Lung microvascular endothelial cell (primary cell): ENCODE data around the gene RET. TPM values are rescaled to one million over a fixed set of nuclear protein-coding genes. Genes with fewer than 3 reads are reported as not detected.
"Not testable (repeated sequence)": the region's sequence is repeated elsewhere in the genome, so short reads cannot be mapped to it uniquely, and the experiment has no call there.

Source experiments
- DNase-seq, 2 donors: peaks; one replicate each; pipeline versions ENCODE4 v3.0.0 to v3.0.0-alpha.2; 2010; ENCODE audit warnings: low read depth in 2 of 2
- total RNA-seq: library from RNA; depleted of rRNA; stranded (reverse); fragments of >200 nt; gene quantifications from 2 replicates; pipeline ENCODE4 v1.2.1, GENCODE V29; 2014

RET gene
- total RNA-seq, 1 donor from 2014 or later = 6.5 TPM

DNA sequence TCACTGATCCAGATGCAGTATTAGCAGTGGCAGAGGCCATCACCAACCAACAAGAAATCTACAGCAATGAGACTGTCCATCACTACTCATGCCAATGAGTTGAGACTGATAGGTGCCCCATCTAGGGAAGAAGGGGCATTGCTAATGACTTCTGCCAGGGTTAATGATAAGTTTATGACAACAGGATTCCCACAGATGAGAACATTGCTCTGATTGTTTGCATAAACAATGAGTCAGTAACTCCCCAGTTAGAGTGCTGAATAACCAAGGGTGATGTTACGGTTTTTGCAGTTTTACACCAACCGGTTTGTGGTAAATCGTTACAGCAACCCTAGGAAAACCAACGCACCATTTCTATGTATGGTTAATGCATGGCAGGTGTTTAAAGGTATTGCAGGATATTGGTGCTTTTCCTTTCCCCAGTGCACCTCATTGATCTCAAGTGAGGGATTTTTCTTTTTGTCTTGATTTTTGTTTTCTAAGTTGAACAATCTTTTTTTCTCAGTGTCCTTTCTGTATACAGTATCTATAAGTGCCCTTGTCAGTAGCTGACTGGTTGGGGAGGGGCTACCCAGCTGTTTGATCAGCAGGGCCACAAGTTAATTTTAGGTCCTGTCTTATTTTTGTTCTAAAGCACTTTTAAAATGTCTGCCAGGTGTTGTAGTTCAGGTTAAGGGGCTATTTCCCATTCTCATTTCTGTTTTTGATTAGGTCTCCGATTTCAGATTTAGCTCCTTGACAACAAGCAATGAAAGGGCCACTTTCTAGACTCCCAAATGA is 57.4 kb downstream of the RET start:
- DNase-seq = no peak

DNA sequence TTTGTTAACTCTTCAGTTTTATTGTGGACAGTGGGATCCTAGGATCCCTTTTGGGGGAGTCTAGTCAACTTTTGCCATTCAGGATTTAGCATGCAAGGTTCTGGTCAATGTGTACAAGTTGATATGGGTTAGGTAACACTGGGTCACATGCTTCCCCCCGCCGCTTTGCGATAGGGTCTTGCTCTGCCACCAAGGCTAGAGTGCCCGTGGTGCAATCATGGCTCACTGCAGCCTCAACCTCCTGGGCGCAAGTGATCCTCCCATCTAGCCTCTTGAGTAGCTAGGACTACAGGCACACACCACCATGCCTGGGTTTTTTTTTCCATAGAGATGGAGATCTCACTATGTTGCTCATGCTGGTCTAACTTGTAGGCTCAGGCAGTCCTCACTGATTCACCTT is 58.2 kb downstream of the RET start:
- no peak for DNase-seq

DNA sequence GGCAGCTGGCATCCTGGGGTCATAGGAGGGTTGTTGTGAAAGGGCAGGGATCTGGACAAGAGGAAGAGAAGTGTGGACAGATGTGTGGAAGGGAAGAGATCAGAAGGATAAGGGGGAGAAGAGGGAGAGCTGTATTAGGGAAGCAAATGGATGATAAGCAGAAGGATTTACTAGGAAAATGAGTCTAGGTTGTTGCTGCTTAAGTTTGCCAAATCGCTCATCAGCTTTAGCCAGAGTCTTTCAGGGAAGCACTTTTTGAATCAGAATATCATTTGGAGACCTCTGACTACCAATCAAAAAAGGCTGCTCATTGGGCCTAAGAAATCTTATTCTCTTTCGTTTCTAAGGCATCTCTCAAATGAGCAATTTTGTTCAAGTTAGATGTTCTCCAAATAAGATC is 58.8 kb downstream of the RET start:
- DNase-seq = no peak

DNA sequence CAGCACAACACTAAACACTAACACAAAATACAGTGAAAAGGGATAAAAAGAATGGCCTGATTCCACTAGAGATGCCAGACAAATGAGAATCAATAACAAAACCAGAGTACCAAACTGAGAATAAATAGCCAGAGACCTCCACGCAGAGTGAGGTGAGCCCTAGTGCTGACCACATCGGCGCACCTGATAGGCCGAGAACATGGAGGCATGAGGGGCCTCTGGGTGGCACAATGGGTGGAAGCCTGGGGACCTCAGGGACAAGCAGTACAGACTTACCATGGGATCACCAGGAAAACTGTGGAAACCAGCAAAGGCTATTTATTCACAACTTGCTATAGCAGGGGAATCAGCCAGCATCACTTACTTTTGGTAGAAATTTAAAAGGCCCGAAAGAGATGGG is 59.6 kb downstream of the RET start:
- no peak for DNase-seq

DNA sequence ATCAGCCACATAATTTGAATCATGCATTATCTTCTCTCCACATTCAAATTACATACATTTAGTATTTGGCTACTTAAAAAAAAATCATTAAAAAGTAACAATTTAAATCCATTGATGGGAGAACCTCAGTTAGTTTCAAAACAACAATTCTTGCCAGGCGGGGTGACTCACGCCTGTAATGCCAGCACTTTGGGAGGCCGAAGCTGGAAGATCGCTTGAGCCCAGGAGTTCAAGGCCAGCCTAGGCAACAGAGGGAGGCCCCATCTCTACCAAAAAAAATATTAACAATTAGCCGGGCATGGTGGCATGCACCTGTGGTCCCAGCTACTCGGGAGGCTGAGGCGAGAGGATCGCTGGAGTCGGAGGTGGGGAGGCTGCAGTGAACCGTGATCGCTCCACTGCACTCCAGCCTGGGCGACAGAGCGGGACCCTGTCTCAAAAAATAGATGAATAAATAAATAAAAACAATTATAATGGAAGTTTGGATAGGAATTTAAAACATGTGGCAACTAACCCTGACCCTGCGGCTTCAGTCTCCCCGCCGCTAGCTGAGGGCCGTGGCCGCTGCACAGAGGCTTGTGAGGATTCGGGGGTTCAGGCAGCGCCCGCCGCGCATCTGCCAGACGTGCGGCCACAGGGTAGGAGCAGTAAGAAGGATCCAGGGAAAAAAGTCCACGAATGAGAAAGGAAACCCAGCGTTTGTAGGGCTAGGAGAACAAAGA is 60.3 kb downstream of the RET start:
- DNase-seq = no peak

DNA sequence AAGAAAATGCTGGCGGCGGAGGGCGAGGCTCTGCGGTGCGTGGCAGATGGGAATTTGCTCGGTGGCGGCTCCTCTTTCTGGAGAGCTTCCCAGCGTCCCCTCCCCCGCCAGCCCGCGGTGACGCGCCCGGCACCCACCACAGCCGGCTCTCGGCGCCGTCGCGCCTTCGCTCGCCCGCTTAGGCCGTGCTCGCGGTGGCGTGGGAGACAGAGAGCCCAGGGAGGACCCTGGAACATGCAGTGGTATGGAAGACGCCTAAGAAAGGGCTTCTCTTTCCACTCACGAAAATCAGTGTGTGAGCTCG is 60.8 kb downstream of the RET start:
- peak; percentile 45 to 47 for DNase-seq

DNA sequence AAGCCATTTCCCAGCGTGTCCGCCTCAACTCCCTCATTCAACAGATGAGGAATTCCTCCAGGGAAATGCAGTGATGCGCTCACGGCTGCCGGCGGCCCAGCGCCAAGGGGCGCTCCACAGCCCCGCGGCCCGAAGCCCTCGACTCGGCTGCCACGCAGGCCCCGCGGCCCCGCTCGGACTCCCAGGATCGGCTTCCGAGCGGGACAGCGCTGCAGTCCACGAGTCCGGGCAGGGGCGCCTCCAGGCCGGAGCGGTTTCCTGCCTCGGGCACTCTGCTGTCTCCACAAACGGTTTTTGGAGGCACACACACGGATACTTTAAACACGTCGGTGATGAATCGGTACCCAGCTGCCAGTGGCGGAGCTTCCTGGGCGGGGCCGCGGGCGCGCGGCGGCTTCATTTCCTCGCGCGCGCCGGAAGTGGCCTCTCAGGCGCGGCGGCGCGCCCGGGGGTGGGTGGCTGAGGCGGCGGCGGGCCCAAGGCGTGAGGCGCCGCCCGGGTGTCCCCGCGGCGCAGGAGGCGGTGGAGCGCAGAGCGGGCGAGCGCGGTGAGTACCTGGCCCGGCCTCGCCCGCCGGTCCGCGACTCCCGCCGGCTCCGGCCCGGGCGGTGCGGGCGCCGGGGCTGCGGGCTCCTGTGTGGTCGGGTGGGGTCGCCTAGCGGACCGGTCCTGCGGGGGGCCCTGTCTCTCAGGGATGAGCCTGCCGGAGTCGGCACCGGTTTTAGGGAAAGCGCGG is 61.3 kb downstream of the RET start, which contains the start of gene CSGALNACT2:
CSGALNACT2 (plus strand) TSS at position 425 of the 736 bp plus-strand sequence. CDS start 16,705 bp downstream, outside the sequence.
- peak; percentile 69 to 86 for DNase-seq

DNA sequence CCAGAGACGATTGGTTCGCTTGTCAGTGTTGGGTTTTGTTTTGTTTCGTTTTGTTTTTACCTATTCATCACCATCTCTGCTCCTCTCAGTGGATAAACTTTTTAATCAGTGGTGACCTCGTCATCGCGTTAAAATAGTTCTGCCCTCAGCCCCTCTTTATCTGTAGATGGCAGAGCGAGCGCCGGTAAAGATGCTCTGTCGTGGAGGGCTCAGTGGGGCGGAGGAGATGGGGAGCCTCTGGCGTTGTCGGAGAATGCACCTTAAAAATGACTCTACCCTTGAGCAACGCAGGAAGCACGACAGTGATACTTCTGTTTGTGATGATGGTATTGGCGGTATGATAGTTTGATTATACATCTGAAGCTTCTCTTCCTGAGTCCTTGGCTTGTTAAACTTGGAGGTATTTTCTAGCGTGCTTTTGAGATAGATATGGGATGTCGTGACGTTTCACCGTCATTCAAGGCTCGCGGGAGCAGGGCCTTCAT is 61.9 kb downstream of the RET start:
- DNase-seq = peak; percentile 40 to 55

DNA sequence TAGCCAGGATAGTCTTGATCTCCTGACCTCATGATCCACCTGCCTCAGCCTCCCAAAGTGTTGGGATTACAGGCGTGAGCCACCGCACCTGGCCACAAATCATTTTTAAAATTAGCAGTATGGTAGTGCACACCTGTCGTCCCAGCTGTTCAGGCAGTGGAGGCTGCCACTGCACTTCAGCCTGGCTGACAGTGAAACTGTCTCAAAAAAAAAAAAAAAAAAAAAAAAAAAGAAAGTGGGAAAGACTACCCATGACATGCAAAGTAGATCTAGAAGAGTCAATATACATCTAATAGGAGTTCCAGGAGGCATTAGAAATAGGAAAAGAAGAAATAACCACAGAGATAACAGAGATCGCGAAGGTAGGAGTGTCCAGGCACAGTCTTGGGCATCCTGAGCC is 64.6 kb downstream of the RET start:
- no peak for DNase-seq

DNA sequence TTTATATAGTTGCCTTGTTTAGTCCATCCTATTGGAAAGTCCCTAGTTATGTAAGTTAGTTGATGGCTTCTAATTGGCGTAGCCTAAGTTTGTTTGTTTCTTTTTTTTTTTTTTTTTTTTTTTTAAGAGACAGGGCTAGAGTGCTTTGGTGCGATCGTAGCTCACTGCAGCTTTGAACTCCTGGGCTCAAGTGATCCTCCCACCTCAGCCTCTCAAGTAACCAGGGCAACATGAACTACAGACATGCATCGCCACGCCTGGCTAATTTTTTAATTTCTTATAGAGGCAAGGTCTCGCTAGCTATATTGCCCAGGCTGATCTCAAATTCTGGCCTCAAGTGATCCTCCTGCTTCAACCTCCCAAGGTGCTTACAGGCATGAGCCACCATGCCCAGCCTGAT is 68.4 kb downstream of the RET start:
- no peak for DNase-seq

DNA sequence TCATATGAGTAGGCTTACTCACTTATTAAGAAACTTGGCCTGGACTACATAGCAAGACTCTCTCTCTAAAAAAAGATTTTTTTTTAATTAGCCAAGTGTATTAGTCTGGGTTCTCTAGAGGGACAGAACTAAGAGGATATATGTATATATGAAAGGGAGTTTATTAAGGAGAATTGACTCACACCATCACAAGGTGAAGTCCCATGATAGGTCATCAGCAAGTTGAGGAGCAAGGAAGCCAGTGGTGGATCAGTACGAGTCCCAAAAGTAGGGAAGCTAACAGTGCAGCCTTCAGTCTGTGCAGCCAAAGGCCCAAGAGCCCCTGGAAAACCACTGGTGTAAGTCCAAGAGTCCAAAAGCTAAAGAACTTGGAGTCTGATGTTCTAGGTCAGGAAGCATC is 69.1 kb downstream of the RET start:
- DNase-seq = not testable (repeated sequence)

DNA sequence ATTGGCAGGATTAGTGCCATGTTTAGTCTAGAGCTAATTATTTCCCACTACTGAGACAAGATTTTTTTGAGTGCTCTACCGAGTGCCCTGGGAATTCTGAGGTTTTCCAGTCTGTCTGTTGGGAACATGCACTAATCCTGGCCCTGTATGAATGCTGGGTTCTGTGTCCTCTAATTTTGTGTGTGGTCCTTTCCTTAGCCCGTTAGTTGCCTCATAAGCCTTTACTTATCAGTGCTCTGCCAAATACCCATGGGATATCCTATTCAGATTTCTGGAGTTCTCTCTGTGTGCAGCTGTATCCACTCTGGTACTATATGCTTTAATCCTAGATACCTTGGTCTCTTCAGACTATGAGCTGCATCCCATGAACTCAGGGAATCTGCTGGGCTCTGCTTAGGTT is 74.5 kb downstream of the RET start:
- DNase-seq = no peak

DNA sequence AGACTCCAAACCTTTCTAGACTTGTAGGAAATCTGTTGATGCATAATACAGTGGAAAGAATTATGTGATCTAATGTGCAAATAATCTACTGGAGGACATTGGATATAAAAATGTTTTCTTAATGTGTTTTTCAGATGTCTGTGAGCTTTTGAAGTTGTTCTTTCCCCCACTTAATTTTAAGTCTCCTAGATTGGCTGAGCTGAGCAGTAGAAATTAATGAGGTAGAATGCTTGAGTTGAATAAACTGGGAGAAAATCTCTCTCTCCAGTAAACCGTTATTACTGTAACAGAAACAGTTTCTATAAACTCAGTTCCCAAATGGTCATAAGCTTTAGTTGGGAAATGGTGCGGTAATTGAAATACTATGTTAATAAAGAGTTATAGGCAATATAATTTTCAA is 77.0 kb downstream of the RET start:
- no peak for DNase-seq

DNA sequence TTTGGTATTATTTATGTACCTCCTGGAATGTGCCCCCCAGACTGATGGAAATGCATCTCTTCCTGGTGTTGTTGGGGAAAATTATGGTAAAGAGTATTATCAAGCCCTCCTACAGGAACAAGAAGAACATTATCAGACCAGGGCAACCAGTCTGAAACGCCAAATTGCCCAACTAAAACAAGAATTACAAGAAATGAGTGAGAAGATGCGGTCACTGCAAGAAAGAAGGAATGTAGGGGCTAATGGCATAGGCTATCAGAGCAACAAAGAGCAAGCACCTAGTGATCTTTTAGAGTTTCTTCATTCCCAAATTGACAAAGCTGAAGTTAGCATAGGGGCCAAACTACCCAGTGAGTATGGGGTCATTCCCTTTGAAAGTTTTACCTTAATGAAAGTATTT is 78.4 kb downstream of the RET start:
- no peak for DNase-seq

DNA sequence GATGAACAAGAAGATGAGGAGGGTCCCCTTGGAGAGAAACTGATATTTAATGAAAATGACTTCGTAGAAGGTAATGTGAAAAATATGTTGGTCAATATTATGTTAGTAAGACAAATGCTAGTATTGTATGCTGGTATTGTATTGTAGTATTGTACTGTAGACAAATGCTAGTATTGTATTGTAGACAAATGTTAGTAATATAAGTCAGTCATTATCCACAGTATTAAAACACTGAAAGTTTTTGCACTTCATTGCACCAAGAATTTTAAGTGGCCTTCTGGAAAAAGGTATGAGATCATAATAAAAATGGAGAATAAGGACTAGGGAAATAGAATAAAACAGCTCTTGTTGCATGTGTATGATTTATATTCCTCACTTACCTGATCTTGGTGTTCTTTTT is 78.9 kb downstream of the RET start:
- no peak for DNase-seq

DNA sequence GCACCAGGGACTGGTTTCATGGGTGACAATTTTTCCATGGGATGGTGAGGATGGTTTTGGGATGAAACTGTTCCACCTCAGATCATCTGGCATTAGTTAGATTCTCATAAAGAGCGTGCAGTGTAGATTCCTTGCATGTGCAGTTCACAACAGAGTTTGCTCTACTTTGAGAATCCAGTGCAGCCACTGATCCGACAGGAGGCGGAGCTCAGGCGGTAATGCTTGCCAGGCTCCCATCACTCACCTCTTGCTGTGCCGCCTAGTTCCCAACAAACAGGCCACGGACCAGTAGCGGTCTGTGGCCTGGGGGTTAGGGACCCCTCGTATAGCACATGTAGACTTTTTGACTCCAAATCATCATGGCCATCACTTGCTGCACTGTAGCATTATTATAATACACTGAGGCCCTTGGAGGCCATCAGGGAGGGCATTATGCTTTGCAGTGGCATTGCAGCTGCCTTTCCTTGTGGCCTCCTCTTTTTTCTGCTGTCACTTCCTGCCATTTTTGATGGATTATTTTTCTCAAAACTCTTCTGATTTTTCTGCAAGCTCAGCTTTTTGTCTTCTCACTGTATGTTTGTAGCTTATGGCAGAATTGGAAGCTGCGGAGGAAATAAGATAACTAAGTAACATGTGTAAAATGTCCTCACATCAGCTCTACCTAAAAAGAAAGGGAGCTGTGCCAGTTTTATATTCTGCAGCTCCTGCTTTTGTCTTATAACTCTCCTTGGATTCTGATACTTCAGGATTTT is 79.9 kb downstream of the RET start:
- no peak for DNase-seq

DNA sequence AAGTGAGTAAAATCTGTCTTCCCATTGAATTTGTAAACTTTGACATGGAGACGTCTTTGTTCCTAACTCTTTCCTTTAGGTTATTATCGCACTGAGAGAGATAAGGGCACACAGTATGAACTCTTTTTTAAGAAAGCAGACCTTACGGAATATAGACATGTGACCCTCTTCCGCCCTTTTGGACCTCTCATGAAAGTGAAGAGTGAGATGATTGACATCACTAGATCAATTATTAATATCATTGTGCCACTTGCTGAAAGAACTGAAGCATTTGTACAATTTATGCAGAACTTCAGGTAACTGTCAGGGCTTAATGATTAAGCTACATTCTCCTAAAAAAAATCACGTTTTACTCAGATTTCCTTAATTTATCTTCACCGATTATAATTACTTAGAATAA is 81.8 kb downstream of the RET start:
- no peak for DNase-seq

DNA sequence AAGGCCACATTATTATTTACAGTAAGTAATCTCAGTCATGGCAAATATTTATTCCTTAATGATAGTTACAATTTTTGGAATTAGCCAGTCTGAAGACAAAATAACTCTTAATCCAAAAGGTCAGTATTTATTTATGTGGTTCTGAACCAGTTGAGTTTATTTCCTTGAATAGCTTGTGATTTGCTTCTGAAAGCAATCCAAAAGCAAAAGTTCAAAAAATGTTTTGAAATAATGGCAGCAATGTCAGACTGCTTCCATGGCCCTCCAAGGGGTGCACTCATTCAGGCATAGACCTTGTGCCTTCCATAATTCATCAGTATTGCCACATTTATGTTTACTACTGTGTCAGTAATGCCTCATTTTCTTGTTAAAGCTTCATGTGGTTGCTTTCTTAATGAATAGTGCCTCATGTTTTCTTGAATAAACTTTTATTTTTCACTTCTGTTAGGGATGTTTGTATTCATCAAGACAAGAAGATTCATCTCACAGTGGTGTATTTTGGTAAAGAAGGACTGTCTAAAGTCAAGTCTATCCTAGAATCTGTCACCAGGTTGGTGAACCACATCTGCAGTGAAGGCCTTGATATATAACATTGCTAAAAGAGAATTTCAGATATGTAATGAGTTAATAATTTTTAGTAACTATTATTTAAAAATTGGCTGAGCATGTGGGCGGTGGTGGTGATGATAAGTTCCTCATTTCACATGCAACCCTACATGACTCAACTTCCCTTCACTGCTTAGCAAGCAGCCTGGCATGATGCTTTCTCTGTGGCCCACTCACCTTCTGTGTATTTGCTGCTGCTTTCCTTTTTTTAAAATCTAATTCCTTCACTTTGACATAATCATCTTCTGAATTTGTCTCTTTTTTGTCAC is 83.4 kb downstream of the RET start:
- DNase-seq = peak; percentile 3 to 81

DNA sequence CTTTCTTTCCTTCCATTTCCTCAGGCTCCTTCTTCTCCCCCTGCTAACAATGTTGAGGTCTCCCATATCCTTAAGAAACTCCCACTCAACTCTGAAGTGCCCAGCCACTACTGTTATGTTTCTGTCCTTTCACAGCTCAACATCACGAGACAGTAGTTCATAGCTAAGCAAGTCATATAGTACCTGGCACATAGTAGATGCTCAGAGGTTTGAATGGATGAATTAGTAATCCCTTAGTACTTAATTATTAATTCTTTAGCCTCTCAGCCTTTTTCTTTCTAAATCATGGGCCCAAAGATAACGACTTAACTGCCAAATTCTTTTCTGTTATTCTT is 84.0 kb downstream of the RET start:
- no peak for DNase-seq

DNA sequence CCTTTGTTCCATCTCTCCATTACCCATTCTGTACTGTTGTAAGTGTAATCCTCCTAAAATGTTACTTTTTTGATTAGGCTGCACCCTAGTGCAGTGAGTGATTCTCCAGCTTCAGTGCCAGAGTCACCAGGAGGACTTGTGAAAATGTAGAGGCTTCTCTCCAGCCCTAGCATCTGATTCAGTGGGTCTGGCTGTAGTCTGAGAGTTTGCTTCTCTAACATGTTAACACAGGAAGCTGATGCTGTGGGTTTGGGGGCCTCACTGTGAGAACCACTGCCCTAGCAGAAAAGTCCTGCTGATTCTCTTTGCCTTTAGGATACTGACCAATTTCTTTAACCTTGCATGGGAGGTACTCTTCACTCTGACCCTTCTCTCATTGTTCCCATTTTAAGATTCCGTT is 85.7 kb downstream of the RET start:
- DNase-seq = no peak
